22Rv1 (cell line): ENCODE data around the gene IFNG.

Experiments used
- H3K27ac ChIP-seq: fragments of 450-650 bp; 2 replicates; pipeline ENCODE4 v1.5.1; 2017
- CTCF ChIP-seq: fragments of 450-650 bp; IDR thresholded peaks from 2 replicates; pipeline ENCODE4 v1.5.1; 2017; ENCODE audit warnings: mild to moderate bottlenecking
- ZFX ChIP-seq: fragments of 450-650 bp; IDR thresholded peaks from 2 replicates; pipeline ENCODE4 v1.6.1; 2017; ENCODE audit warnings: antibody characterized with exemption, borderline replicate concordance

The IFNG gene

GRCh38 chr12:68198507-68199086 is 39.1 kb upstream of the IFNG start:
- no peak overlapping the region for H3K27ac ChIP-seq
- TF ChIP-seq CTCF, result no peak
- no peak for TF ChIP-seq ZFX

DNA sequence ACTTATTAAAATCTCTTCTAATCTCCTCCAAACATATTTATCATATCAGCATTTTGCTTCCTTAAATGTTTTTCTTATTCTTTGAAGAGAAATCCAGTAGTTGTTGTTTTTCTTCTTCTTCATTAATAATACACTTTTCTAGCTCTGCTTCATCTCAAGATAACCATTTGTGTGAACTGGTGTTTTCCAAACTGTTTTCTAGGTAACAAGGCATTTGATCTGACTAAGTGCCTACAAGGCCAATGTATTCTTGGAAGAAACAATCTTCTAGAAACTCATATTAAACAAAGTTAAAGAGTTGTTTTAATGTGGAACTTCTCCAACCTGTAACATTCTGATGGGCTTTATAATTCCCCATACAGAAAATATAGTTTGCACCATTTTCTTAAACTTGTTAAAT is 30.8 kb upstream of the IFNG start:
- no peak overlapping the region for H3K27ac ChIP-seq
- TF ChIP-seq CTCF, result no peak
- TF ChIP-seq ZFX, result no peak

DNA sequence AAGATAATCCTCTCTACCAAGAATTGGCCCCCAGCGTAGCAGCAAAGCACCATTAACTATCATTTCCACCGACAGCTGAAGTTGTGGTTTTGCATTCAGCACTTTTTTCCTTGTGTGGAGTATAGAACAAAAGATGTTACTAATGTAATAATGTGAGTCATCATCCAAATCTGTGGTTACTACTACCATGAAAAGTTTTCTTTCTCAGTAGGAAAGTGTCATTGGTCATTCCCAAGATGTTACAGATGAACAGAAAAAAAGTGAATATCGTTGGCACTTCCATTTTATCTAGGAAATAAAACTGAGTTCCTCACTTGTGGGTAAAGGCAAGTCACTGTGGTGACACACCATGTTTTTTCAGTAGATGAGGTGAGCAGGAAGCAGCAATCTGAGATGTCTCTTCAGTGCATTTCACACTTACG is 30.3 kb upstream of the IFNG start:
- H3K27ac ChIP-seq, result no peak overlapping the region
- TF ChIP-seq ZFX, result no peak
- TF ChIP-seq CTCF, result no peak

- no peak overlapping the region for H3K27ac ChIP-seq
- TF ChIP-seq ZFX, result no peak
- TF ChIP-seq CTCF, result no peak; the same call in 1 of the 2 replicates
Observed at GRCh38 chr12:68185598-68185997, 26.1 kb upstream of the IFNG start.

GRCh38 chr12:68180792-68181744 is 21.5 kb upstream of the IFNG start:
- TF ChIP-seq CTCF, result no peak
- TF ChIP-seq ZFX, result no peak
- no peak overlapping the region for H3K27ac ChIP-seq

- H3K27ac ChIP-seq, result no peak overlapping the region
Observed at GRCh38 chr12:68178774-68179439, 19.4 kb upstream of the IFNG start.

More at GRCh38 chr12:68178774-68179439, 19.4 kb upstream of the IFNG start:
- no peak for TF ChIP-seq ZFX
- no peak for TF ChIP-seq CTCF
